A549 (cell line): ENCODE data around the gene PAIP2. TPM values are rescaled to one million over a fixed set of nuclear protein-coding genes. Genes with fewer than 3 reads are reported as not detected.

ENCODE experiments used
- ATAC-seq, 2 experiments: fragments of 200-7000 bp in 1 of 2; fragments of >200 bp in 1 of 2; cut with Nextera tagmentation in 1 of 2; cut with Tn5 transposase in 1 of 2; 3 replicates each; pipeline versions ENCODE4 v1.8.0 to v1.9.1; 2018 to 2020; ENCODE audit warnings: mild to moderate bottlenecking in 1 of 2, moderate library complexity in 1 of 2
- CTCF ChIA-PET: fragments of 300-600 bp; sonication (Branson Sonifier 250); formaldehyde crosslinking; extraction: SDS; loops from one replicate; lab custom pipeline; 2021; ENCODE audit warnings: antibody characterized with exemption, inconsistent platforms; lab: Yijun Ruan, JAX
- POLR2A ChIA-PET: fragments of 350-600 bp; formaldehyde crosslinking; extraction: SDS; loops from one replicate; lab custom pipeline; 2021; ENCODE audit warnings: antibody characterized with exemption, inconsistent platforms; lab: Yijun Ruan, JAX
- DNase-seq, 2 experiments: peaks; one replicate each; pipeline versions ENCODE4 v3.0.0 to v3.0.0-alpha.2; 2011 to 2016; ENCODE audit warnings: low read depth in 1 of 2, low spot score in 1 of 2
- FAIRE-seq: peaks from 2 replicates; lab custom pipeline; 2011; peaks lifted over from hg19 to GRCh38; lab: Jason Lieb, UNC
- H3K27ac ChIP-seq, 2 experiments: fragments of >200 bp; sonication (Bioruptor Twin); formaldehyde crosslinking; 3 replicates each; pipeline ENCODE4 v1.5.1; 2016 to 2017
- H3K4me1 ChIP-seq: fragments of >200 bp; sonication (Bioruptor Twin); formaldehyde crosslinking; 3 replicates; pipeline ENCODE4 v1.6.1; 2016
- H3K4me2 ChIP-seq: fragments of >200 bp; sonication (Bioruptor Twin); formaldehyde crosslinking; 3 replicates; pipeline ENCODE4 v1.6.1; 2016
- H3K4me3 ChIP-seq: fragments of >200 bp; sonication (Bioruptor Twin); formaldehyde crosslinking; 3 replicates; pipeline ENCODE4 v1.5.1; 2016
- H3K9me3 ChIP-seq: fragments of >200 bp; sonication (Bioruptor Twin); formaldehyde crosslinking; 3 replicates; pipeline ENCODE4 v1.6.1; 2016
- BHLHE40 ChIP-seq: IDR thresholded peaks from 2 replicates; pipeline ENCODE4 v1.6.1; 2012; ENCODE audit warnings: low read depth, low read length, inconsistent platforms
- CHD4 ChIP-seq: fragments of 200-600 bp; sonication (generic); IDR thresholded peaks from 2 replicates; pipeline ENCODE4 v1.6.1; 2016; ENCODE audit warnings: antibody characterized with exemption, mild to moderate bottlenecking, borderline replicate concordance
- FOSB ChIP-seq: fragments of 250-450 bp; sonication (Bioruptor Pico); IDR thresholded peaks from 2 replicates; pipeline ENCODE4 v1.5.0; 2020; ENCODE audit warnings: mild to moderate bottlenecking, moderate library complexity
- FOSL2 ChIP-seq, 2 experiments: fragments of 450-650 bp in 1 of 2; fragments of >200 bp in 1 of 2; sonication (Bioruptor Twin) in 1 of 2; formaldehyde crosslinking; IDR thresholded peaks; 2 replicates each; pipeline versions ENCODE4 v1.5.0 to v1.6.1; 2016 to 2020; ENCODE audit warnings: mild to moderate bottlenecking in 1 of 2, moderate library complexity in 1 of 2
- FOXS1 ChIP-seq: fragments of 250-450 bp; sonication (Bioruptor Pico); IDR thresholded peaks from 2 replicates; pipeline ENCODE4 v1.5.0; 2020; ENCODE audit warnings: mild to moderate bottlenecking, moderate library complexity
- HDAC2 ChIP-seq: fragments of 200-600 bp; sonication (generic); IDR thresholded peaks from 2 replicates; pipeline ENCODE4 v1.6.1; 2016
- HEYL ChIP-seq: fragments of 250-450 bp; sonication (Bioruptor Pico); IDR thresholded peaks from 2 replicates; pipeline ENCODE4 v1.8.0; 2021; ENCODE audit warnings: mild to moderate bottlenecking, moderate library complexity
- JUN ChIP-seq, 2 experiments: fragments of >200 bp; sonication (Bioruptor Twin); formaldehyde crosslinking; IDR thresholded peaks; 2 replicates in 1 of 2; 3 replicates in 1 of 2; pipeline ENCODE4 v1.6.1; 2016 to 2017
- JUNB ChIP-seq: fragments of >200 bp; sonication (Bioruptor Twin); formaldehyde crosslinking; IDR thresholded peaks from 2 replicates; pipeline ENCODE4 v1.6.1; 2016
- MAFK ChIP-seq: fragments of 450-650 bp; IDR thresholded peaks from 2 replicates; pipeline ENCODE4 v1.6.1; 2014; ENCODE audit not compliant: partially characterized antibody
- MYC ChIP-seq: IDR thresholded peaks from 2 replicates; pipeline ENCODE4 v1.6.1; 2012; ENCODE audit warnings: mild to moderate bottlenecking, inconsistent platforms, low read length, improper control_type of control experiment, borderline replicate concordance
- NPAS2 ChIP-seq: fragments of 250-450 bp; sonication (Bioruptor Pico); IDR thresholded peaks from 2 replicates; pipeline ENCODE4 v1.8.0; 2022; ENCODE audit warnings: mild to moderate bottlenecking, moderate library complexity, borderline replicate concordance
- NR3C1 ChIP-seq: fragments of >200 bp; sonication (Bioruptor Twin); formaldehyde crosslinking; IDR thresholded peaks from 3 replicates; pipeline ENCODE4 v1.6.1; 2017
- PHF8 ChIP-seq: fragments of 200-600 bp; sonication (generic); IDR thresholded peaks from 2 replicates; pipeline ENCODE4 v1.6.1; 2016; ENCODE audit warnings: low read depth, mild to moderate bottlenecking, antibody characterized with exemption, moderate library complexity, borderline replicate concordance
- POLR2A ChIP-seq: IDR thresholded peaks from 2 replicates; pipeline ENCODE4 v1.6.1; 2012; ENCODE audit warnings: mild to moderate bottlenecking, low read length
- RAD21 ChIP-seq, 2 experiments: fragments of >200 bp in 1 of 2; sonication (Bioruptor Twin) in 1 of 2; formaldehyde crosslinking in 1 of 2; IDR thresholded peaks in 1 of 2; conservative IDR thresholded peaks in 1 of 2; 2 replicates in 1 of 2; 3 replicates in 1 of 2; pipeline ENCODE4 v1.6.1; 2012 to 2018; ENCODE audit warnings: inconsistent platforms in 1 of 2
- RARB ChIP-seq: fragments of 250-450 bp; sonication (Bioruptor Pico); IDR thresholded peaks from 2 replicates; pipeline ENCODE4 v1.8.0; 2021; ENCODE audit warnings: mild to moderate bottlenecking, moderate library complexity
- RNF2 ChIP-seq: fragments of 200-600 bp; sonication (generic); IDR thresholded peaks from 2 replicates; pipeline ENCODE4 v1.6.1; 2016; ENCODE audit warnings: low read depth, mild to moderate bottlenecking, antibody characterized with exemption, moderate library complexity, borderline replicate concordance
- ZC3H11A ChIP-seq: fragments of 450-650 bp; IDR thresholded peaks from 2 replicates; pipeline ENCODE4 v1.6.1; 2014; ENCODE audit warnings: antibody characterized with exemption, mild to moderate bottlenecking
- ZNF302 ChIP-seq: fragments of 250-450 bp; sonication (Bioruptor Pico); IDR thresholded peaks from 2 replicates; pipeline ENCODE4 v1.9.0; 2021; ENCODE audit warnings: inconsistent platforms, mild to moderate bottlenecking, moderate library complexity
- WGBS: methylation state at CpG from one replicate; pipeline ENCODE4 v1.1.6; 2017; ENCODE audit errors: missing lambda C conversion rate; 5-methylcytosine and 5-hydroxymethylcytosine counted together
- polyA plus RNA-seq, 4 experiments: library from polyadenylated mRNA; depleted of rRNA in 3 of 4; stranded (reverse); fragments of >200 nt; fragmentation: RNase III in 1 of 4; extraction: RNeasy Plus Mini Kit Qiagen cat#74134 plus additional on column Dnase treatment in 1 of 4; gene quantifications; 2 replicates in 3 of 4; 3 replicates in 1 of 4; pipeline ENCODE4 v1.2.3, GENCODE V29; 2011 to 2017
- TF ChIP-seq, protein P1 (sequence below): fragments of 250-450 bp; sonication (Bioruptor Pico); IDR thresholded peaks from 2 replicates; pipeline ENCODE4 v1.5.0; 2021; ENCODE audit warnings: mild to moderate bottlenecking, moderate library complexity, borderline replicate concordance
- TF ChIP-seq, protein P2 (sequence below): fragments of 150-350 bp; IDR thresholded peaks from 2 replicates; pipeline ENCODE4 v1.6.1; 2014; ENCODE audit warnings: low read depth, mild to moderate bottlenecking, low read length
- TF ChIP-seq, protein P3 (sequence below): fragments of >200 bp; sonication (Bioruptor Twin); formaldehyde crosslinking; IDR thresholded peaks from 2 replicates; pipeline ENCODE4 v1.6.1; 2016

Gene PAIP2
- polyA plus RNA-seq, 2 of the 4 experiments (the other 2 are of a cell fraction): 109 to 128 TPM

DNA sequence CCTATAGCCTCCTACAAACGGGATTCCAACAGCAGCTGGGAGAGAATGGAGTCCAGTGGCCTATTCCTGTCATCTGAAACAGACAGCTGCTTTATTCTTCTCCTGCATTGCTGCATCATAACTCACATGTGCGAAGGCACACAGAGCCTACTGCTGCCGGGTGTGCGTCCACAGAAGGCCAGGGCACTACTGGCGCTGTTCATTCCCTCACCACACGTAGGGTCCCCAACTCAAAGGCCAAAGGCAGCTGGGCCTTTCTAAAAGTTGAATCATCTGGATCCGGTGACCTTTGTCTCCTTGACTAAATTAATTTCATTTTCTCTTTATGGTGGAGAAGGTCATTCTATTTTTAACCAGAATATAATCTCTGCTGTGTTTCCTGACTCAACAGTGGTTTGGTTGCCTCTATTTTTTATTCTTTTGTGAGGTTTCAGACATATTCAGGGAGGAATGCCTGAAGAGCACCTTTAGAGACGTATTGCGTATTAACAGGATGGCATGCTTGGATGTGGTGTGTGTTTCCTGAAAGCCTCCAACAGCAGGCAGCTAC lies 73.0 kb downstream of the PAIP2 start:
- no peak for DNase-seq
- no peak for FAIRE-seq
- ATAC-seq: no peak
- 86% methylated on average over 9 of the region's 9 CpGs for WGBS
- Histone ChIP-seq H3K4me2 (no peak overlapping the region), H3K4me1 (no peaks in the 10 kb centered on the region), H3K9me3 (no peaks in the 10 kb centered on the region), H3K4me3 (no peak overlapping the region), H3K27ac (no peak overlapping the region)
- CTCF ChIA-PET: interaction anchor here (0.5 to 13.8 kb wide), 4 partner anchors 8 to 587 kb away, joined by 3 to 392 read pairs (median 4); no protein-coding TSS in a partner anchor
- POLR2A ChIA-PET: no interaction called here
- TF ChIP-seq RAD21 (conservative IDR thresholded peaks at IDR 0.05 in 1 of 2, IDR thresholded peaks at IDR 0.05 in 1 of 2) (no peak), RNF2 (no peak), NPAS2 (no peak), HDAC2 (no peak), BHLHE40 (no peak), JUN (IDR thresholded peaks at IDR 0.05) (no peak), JUNB (no peak), FOSL2 (IDR thresholded peaks at IDR 0.05) (no peak), FOSL2 (CRISPR knock-in tag; IDR thresholded peaks at IDR 0.05) (no peak), FOXS1 (CRISPR knock-in tag) (no peak), MAFK (no peak)
- TF ChIP-seq, protein P1, sequence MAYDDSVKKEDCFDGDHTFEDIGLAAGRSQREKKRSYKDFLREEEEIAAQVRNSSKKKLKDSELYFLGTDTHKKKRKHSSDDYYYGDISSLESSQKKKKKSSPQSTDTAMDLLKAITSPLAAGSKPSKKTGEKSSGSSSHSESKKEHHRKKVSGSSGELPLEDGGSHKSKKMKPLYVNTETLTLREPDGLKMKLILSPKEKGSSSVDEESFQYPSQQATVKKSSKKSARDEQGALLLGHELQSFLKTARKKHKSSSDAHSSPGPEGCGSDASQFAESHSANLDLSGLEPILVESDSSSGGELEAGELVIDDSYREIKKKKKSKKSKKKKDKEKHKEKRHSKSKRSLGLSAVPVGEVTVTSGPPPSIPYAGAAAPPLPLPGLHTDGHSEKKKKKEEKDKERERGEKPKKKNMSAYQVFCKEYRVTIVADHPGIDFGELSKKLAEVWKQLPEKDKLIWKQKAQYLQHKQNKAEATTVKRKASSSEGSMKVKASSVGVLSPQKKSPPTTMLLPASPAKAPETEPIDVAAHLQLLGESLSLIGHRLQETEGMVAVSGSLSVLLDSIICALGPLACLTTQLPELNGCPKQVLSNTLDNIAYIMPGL: no peak
- TF ChIP-seq, protein P2, sequence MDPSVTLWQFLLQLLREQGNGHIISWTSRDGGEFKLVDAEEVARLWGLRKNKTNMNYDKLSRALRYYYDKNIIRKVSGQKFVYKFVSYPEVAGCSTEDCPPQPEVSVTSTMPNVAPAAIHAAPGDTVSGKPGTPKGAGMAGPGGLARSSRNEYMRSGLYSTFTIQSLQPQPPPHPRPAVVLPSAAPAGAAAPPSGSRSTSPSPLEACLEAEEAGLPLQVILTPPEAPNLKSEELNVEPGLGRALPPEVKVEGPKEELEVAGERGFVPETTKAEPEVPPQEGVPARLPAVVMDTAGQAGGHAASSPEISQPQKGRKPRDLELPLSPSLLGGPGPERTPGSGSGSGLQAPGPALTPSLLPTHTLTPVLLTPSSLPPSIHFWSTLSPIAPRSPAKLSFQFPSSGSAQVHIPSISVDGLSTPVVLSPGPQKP: no peak

DNA sequence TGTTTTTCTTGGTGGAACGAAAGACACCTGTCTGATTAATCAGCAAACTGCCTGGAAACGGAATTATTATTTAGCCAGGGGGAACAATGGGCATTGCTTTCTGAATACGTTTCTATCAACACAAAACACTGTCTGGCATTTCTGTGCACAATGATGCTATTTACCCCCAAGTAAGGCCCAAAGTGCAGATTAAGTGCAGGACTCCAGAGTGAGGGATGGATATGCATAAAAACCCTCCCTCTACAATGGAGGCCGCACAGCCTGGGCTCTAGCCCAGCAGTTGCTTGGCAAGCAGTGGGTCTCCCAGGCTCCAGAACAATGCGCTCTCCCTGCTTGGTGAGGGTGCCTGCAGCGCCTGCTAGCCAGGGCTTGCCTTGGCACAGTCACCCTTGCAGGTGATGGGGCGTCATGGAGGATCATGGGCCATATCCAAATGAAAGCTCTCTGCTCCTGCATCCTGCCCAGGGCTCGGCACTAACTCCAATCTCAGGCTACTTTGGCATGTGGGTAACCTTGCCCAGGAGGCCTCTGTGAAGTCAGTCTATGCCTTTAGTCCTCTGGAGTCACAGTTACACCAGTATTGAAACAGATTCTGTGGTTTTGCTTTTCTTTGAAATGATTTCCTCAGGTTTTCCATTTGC lies 73.7 kb downstream of the PAIP2 start:
- H3K9me3 ChIP-seq: no peaks in the 10 kb centered on the region
- H3K4me3 ChIP-seq: no peak overlapping the region
- FAIRE-seq (no peak), ATAC-seq (no peak), DNase-seq (no peak)
- no peak for TF ChIP-seq FOSL2 (IDR thresholded peaks at IDR 0.05)
- no peak for TF ChIP-seq FOSL2 (CRISPR knock-in tag; IDR thresholded peaks at IDR 0.05)
- TF ChIP-seq, protein P3, sequence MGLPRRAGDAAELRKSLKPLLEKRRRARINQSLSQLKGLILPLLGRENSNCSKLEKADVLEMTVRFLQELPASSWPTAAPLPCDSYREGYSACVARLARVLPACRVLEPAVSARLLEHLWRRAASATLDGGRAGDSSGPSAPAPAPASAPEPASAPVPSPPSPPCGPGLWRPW: no peak
- TF ChIP-seq PHF8: no peak
- TF ChIP-seq FOSB (CRISPR knock-in tag): no peak
- TF ChIP-seq RARB (CRISPR knock-in tag): no peak
- no peak for TF ChIP-seq RAD21 (conservative IDR thresholded peaks at IDR 0.05 in 1 of 2, IDR thresholded peaks at IDR 0.05 in 1 of 2)
- TF ChIP-seq, protein P2: no peak
- no peak for TF ChIP-seq MYC
- TF ChIP-seq HEYL (CRISPR knock-in tag): no peak
- no peak for TF ChIP-seq NR3C1
- TF ChIP-seq ZNF302 (CRISPR knock-in tag): no peak
- no peak for TF ChIP-seq ZC3H11A
- TF ChIP-seq CHD4: no peak
- TF ChIP-seq JUNB: no peak
- no peak for TF ChIP-seq RNF2
- no peak for TF ChIP-seq HDAC2
- TF ChIP-seq FOXS1 (CRISPR knock-in tag): no peak
- no peak for TF ChIP-seq BHLHE40
- TF ChIP-seq, protein P1: no peak
- no peak for TF ChIP-seq POLR2A
- WGBS: 82% methylated on average over 7 of the region's 8 CpGs
- no peak overlapping the region for H3K27ac ChIP-seq
- H3K4me1 ChIP-seq: no peaks in the 10 kb centered on the region
- no peak overlapping the region for H3K4me2 ChIP-seq
- ChIA-PET POLR2A (no interaction called here), CTCF (interaction anchor here (0.6 to 13.8 kb wide), 2 partner anchors 9 to 102 kb away, joined by 3 to 392 read pairs; no protein-coding TSS in a partner anchor)
